Gastroesophageal sphincter (tissue), 3 donors: ENCODE results near the gene SCD5.

Experiments
- CTCF ChIP-seq, 4 experiments: fragments of 200-600 bp in 2 of 4; fragments of 450-650 bp in 2 of 4; sonication (generic) in 1 of 4; IDR thresholded peaks; one replicate each; pipeline ENCODE4 v1.5.1; 2017 to 2019; ENCODE audit warnings: antibody characterized with exemption in 4 of 4, mild to moderate bottlenecking in 2 of 4, moderate library complexity in 2 of 4
- EP300 ChIP-seq: sonication (generic); formaldehyde crosslinking; IDR thresholded peaks from one replicate; pipeline ENCODE4 v1.6.1; 2017; ENCODE audit warnings: antibody characterized with exemption, mild to moderate bottlenecking
- POLR2A ChIP-seq, 2 donors: fragments of 450-650 bp; IDR thresholded peaks; one replicate each; pipeline ENCODE4 v1.6.1; 2017; ENCODE audit warnings: antibody characterized with exemption in 2 of 2, mild to moderate bottlenecking in 2 of 2, moderate library complexity in 1 of 2
- POLR2AphosphoS5 ChIP-seq: sonication (generic); formaldehyde crosslinking; IDR thresholded peaks from one replicate; pipeline ENCODE4 v1.6.1; 2017; ENCODE audit warnings: antibody characterized with exemption

DNA sequence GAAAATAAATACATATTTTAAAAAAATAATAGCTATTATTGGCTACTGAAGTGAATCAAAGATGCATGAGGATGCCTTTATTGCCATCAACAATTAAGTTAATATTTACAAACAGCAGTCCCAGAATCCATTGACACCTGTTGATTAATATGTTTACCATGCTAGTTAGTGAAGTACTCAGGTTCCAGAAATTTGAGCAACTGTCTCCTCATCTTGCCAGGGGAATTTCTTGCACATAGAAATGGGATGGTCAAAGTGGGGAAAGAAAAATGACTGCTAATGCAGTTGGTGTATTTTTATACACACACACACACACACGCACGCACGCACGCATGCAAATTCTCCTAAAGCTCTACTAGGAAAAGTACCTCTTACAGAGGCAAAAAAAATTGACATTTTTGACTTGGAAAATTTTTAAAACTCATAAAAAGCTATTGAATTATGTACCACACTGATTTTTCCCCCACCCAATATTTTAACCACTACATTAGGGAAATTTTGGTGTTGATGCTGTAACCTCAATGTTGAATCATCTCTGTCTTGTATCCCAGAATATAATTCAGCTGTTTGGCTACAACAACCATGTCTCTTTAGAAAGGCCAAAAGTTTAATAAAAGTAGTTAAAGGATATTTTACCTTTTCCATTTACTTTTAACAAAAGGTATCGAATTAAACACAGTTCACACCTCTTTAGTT, 131.5 kb downstream of the SCD5 start:
- TF ChIP-seq POLR2AphosphoS5 (no peak), CTCF (IDR thresholded peaks at IDR 0.05) (no peak), EP300 (no peak), POLR2A (IDR thresholded peaks at IDR 0.05) (no peak)
